ENCODE results near the gene SUSD1.

DNA sequence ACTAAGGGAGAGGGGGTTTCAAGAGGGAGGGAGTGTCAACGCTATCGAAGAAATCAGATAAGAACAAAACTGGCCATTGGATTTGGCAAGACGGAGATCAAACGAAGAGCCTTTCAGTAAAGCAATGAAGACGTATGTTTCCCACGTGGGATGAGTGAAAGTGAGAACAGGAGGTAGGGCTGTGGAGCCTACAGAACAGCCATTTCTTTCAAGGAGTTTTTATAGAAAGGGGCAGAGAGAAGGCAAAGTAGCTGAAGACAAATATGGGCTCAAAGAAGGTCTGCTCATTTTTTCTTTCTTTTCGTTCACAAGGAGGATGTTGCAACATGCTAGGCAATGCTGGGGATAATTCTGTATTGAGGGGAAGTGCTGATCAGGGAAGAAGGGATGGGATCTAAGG, 98.3 kb downstream of the SUSD1 start:
- TF ChIP-seq POLR2AphosphoS5 (IDR thresholded peaks at IDR 0.05; ENCODE audit: low read depth, low read length) = no peak
- TF ChIP-seq TAF1 (IDR thresholded peaks at IDR 0.05; ENCODE audit: borderline replicate concordance, insufficient read depth, low read length) = no peak
- TF ChIP-seq, protein P1, sequence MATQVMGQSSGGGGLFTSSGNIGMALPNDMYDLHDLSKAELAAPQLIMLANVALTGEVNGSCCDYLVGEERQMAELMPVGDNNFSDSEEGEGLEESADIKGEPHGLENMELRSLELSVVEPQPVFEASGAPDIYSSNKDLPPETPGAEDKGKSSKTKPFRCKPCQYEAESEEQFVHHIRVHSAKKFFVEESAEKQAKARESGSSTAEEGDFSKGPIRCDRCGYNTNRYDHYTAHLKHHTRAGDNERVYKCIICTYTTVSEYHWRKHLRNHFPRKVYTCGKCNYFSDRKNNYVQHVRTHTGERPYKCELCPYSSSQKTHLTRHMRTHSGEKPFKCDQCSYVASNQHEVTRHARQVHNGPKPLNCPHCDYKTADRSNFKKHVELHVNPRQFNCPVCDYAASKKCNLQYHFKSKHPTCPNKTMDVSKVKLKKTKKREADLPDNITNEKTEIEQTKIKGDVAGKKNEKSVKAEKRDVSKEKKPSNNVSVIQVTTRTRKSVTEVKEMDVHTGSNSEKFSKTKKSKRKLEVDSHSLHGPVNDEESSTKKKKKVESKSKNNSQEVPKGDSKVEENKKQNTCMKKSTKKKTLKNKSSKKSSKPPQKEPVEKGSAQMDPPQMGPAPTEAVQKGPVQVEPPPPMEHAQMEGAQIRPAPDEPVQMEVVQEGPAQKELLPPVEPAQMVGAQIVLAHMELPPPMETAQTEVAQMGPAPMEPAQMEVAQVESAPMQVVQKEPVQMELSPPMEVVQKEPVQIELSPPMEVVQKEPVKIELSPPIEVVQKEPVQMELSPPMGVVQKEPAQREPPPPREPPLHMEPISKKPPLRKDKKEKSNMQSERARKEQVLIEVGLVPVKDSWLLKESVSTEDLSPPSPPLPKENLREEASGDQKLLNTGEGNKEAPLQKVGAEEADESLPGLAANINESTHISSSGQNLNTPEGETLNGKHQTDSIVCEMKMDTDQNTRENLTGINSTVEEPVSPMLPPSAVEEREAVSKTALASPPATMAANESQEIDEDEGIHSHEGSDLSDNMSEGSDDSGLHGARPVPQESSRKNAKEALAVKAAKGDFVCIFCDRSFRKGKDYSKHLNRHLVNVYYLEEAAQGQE (IDR thresholded peaks at IDR 0.05; ENCODE audit: insufficient read depth in 1 of 2, low read depth in 2 of 2, low read length in 2 of 2) = no peak
- no peak for TF ChIP-seq SIN3A (IDR thresholded peaks at IDR 0.05; ENCODE audit: borderline replicate concordance, insufficient read depth, low read length)
- no peak for TF ChIP-seq FOXP2 (optimal IDR thresholded peaks at IDR 0.05; ENCODE audit: borderline replicate concordance, extremely low read depth, extremely low read length, insufficient read depth)

Measured in PFSK-1 (cell line).